T-helper 2 cell treated with Interferon-gamma antibody and Interleukin-4, amounts not matched to agents 100 ng/mL and 5 ng/mL, for 36 hours (primary cell): Measurements from ENCODE around the gene TMEM100. TPM values are rescaled to one million over a fixed set of nuclear protein-coding genes. Genes with fewer than 3 reads are reported as not detected.

Source experiments
- intact Hi-C: fragments of 100-400 bp; cut with micrococcal nuclease; formaldehyde crosslinking; loops from one replicate; pipeline ENCODE4 v1.15.1; 2023
- total RNA-seq: library from RNA; stranded (reverse); gene quantifications from 2 replicates; pipeline ENCODE4 v1.2.3, GENCODE V29; 2022

TMEM100 gene
- total RNA-seq = not detected in 2 replicates

DNA sequence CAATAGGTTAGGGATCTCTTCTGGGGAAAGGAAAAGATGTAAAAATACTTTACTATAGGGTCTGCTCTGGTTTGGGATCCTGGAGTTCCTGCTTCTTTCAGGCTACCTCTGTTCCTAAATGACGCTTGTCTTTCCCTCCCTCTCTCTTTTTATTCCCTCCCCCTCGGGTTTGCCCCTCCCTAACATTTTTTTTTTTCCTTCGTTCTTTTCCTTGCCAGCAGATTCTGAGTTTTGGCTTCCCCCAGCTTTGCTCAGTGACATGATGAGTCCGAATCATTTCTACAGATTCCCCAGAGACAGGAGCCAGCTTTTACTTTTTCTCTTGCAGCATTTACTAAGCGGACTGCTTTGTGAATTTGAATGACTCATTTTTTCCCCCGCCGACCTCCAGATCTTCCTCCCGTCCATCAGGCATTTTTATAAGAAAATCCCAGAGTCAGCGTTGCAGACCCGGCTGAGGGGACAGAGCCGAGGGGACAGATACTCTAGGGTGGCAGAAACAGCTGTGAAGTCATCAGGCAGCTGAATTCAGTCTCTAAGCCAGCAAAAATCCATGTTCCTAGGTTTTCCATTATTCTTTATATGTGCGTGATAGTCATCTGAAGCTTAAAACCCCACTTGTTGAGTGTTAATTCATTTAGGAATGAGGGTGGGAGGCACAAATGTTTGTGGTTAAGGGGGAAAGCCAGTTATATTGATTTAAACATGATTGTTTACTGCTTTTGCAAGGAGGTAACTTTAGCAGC, at the start of gene TMEM100:
Gene TMEM100, minus strand, starts transcription at position 123 of the 746 bp plus-strand sequence. CDS start 1,794 bp downstream, outside the sequence.
- intact Hi-C loops = no loop called here

DNA sequence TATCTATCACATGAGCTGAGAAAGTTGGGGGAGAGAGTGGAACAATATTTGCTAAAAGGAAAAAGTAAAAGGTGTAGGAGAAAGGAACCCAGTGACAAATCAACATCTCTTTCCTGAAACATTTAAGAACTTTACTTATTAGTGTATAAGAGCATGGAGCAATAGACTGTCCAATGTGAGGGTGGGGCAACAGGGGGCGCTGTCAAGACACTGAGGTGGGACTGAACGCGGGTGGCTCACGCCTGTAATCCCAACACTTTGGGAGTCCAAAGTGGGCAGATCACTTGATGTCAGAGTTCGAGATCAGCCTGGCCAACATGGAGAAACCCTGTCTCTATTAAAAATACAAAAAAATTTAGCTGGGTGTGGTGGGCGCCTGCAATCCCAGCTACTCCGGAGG, 49.4 kb upstream of the TMEM100 start:
- intact Hi-C loops = no loop called here

DNA sequence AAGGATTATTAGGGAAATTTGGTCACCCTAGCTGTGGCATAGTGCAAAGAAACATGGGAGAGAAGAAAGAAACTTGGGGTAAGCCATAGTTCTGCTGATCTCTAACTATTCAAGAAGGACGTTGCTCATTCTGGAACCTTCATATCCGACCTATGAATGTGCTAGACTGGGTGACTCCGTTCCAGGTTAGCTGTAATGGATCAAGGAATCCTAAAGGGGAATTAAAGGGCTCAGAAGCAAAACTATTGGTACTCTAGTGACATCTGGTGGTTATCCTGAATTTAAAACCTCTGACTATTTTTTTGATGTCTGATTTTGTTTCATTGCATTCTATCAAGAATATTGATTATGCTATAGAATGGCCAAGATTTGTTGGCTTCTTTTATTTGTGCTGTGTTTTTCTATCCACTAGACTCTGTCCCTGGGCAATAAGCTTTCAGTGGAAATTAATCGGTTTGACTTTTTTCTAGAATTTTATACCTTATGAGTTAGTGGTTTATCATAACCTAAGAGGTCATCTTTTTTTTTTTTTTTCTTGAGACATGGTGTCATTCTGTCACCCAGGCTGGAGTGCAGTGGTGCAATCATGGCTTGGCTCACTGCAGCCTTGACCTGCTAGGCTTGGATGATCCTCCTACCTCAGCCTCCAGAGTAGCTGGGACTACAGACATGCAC, 47.7 kb upstream of the TMEM100 start:
- intact Hi-C loops = loop anchor here (1.0 kb wide), 1 partner anchor 244 kb away; no protein-coding TSS in a partner anchor

GRCh38 chr17:55769625-55770000, 46.9 kb upstream of the TMEM100 start:
- intact Hi-C loops = no loop called here

- intact Hi-C loops = no loop called here
These were observed 46.4 kb upstream of the TMEM100 start for GRCh38 chr17:55768936-55769624.

GRCh38 chr17:55765472-55765871, 42.8 kb upstream of the TMEM100 start:
- intact Hi-C loops = no loop called here

DNA sequence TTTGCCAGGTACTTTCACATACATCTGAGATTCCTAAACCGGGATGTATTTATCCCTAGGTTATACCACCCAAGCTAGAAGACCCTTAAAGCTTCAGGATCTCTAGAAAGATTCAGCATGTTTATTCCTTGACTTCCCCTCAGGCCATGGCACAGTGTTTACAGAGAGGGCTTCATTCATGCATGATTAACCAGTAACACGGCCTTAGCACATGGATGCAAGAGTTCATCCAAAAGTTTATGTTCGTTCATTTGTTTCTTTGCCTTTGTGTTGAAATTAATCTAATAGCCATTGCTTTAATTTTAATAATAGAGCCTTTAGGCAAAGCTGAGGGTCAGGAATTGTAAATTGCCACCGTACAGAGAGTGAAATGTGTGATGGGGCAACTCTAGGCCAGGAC, 41.9 kb upstream of the TMEM100 start:
- intact Hi-C loops = no loop called here

DNA sequence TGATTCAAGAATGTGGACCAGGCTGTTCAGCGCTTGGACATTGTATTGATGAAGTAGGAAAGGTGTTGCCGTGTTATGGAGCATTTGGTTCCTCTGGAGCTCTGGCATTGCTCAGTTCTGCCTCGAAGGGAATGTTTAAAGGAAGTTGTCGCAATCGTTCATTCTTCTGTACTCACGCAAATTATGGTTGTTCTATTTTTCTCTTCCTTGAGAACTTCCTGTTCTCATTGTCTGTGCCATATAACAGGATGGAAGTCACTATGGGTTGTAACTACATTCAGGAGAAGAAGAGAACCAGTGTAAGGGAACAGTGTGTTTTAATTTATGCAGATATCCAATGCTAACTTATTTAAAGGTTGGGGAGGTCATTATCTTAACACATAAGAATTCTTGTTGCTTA, 41.2 kb upstream of the TMEM100 start:
- intact Hi-C loops = no loop called here

DNA sequence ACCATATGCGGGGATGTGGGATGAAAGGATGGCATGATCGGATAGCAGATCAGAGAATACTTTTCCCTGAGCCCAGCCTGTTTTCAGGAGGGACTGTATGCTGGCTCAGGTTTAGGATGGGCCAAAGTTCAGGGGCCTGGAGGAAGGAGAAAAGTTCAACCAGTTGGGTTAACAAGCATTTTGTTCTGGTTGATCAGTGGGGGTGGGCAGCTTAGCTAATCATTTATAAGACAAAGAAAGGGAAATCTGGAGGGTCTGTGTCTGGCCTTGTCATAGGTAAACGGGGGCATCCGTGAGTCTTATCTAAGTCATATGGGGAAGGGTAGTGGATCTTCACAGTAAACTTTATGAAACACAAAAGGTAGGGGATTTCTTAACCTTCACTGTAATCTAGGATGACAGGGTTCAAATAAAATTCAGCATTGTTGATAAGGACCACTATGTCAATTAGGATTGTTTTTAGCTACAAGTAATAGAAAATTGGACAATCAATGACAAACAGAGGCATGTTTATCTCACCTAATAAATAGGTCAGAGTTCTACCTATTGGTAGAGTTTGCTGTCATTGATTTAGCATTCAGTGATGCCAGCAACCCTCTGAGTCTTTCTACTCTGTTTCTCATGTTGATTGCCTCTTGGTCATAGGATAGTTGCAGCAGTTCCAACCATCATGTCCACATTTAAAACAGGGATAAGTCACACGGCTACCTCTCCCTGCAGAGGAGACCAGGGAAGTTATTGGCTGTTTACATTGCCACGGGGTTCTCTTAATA, 39.6 kb upstream of the TMEM100 start:
- intact Hi-C loops = no loop called here

- intact Hi-C loops = no loop called here
These were observed 38.1 kb upstream of the TMEM100 start for GRCh38 chr17:55760643-55761355.

- intact Hi-C loops = loop anchor here (10.0 kb wide), 1 partner anchor 333 kb away; the partner anchor contains the start of gene MMD
These were observed 35.5 kb upstream of the TMEM100 start for GRCh38 chr17:55758171-55758570.

DNA sequence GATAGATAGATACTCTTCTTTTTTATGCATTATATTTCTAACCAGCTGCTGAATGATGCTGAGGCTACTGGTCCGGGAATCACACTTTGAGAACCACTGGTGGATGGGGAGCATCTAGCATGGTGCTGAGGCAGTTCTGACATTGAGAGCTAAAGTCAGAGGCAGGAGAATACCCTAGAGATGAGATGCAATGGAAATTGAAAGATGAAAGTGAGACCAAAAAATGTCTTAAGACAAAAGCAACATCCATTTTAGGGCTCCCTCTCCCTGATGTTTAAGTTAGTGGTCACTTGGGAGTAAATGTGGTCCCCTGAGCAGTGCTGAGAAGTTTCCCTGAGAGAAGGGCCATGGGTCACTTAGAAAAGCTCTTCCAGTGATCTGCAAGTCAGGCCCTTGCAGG, 35.0 kb upstream of the TMEM100 start:
- intact Hi-C loops = loop anchor here (10.0 kb wide), 1 partner anchor 333 kb away; the partner anchor contains the start of gene MMD

GRCh38 chr17:55756689-55757088, 34.0 kb upstream of the TMEM100 start:
- intact Hi-C loops = loop anchor here (10.0 kb wide), 1 partner anchor 332 kb away; the partner anchor contains the start of gene MMD

DNA sequence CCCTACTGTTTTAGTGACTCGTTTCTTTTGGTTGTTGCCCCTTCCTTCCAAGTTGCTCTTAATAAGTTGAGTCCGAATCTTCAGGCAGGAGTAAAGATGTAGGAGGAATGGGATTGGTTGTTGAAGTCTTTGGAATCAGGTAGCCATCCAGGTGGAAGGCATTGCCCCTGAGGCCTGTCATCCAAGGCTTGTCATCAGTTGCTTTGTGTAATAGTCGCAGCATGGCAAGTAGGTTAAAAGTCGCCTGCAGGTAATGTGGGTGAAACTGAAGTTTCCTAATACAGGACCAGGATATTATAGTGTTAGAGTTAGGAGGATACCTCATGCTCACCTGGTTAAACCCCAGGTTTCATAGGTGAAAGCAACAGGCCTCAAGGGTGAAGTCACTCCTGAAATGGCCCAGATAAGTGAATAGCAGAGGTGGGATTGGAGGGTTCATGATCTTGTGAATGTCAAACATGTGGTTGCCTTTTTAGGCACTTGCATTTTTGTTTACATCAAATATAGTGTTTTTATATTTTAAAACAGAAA, 29.1 kb upstream of the TMEM100 start:
- intact Hi-C loops = loop anchor here (5.0 to 10.0 kb wide), 2 partner anchors 327 to 784 kb away; partner anchors contain the start of genes COX11, MMD and STXBP4

- intact Hi-C loops = loop anchor here (5.0 to 10.0 kb wide), 2 partner anchors 326 to 784 kb away; partner anchors contain the start of genes COX11, MMD and STXBP4
These were observed 28.3 kb upstream of the TMEM100 start, which contains the start of gene PCTP for GRCh38 chr17:55750750-55751657. Gene PCTP, plus strand, starts transcription at chr17:55751051. Its CDS starts 53 bp downstream, at chr17:55751104.

GRCh38 chr17:55749985-55750384, 27.3 kb upstream of the TMEM100 start:
- intact Hi-C loops = loop anchor here (5.0 to 10.0 kb wide), 2 partner anchors 325 to 783 kb away; partner anchors contain the start of genes COX11, MMD and STXBP4

- intact Hi-C loops = no loop called here
These were observed 26.2 kb upstream of the TMEM100 start for GRCh38 chr17:55748841-55749240.

GRCh38 chr17:55747209-55747608, 24.5 kb upstream of the TMEM100 start:
- intact Hi-C loops = no loop called here

- intact Hi-C loops = no loop called here
These were observed 23.8 kb upstream of the TMEM100 start for GRCh38 chr17:55746466-55746865.
